Epithelial cell of esophagus (primary cell): ENCODE data around the gene VPREB3.

Experiments used
- DNase-seq: peaks from one replicate; pipeline ENCODE4 v3.0.0; 2010; ENCODE audit warnings: low read depth
- H3K4me3 ChIP-seq: 2 replicates; pipeline ENCODE4 v1.5.1; 2011; ENCODE audit warnings: mild to moderate bottlenecking, low read length, control low read depth
- TF ChIP-seq, protein P1 (sequence below): IDR thresholded peaks from 2 replicates; pipeline ENCODE4 v1.5.1; 2011; ENCODE audit warnings: low read depth, mild to moderate bottlenecking, low read length, control low read depth, inconsistent platforms; ENCODE audit not compliant: insufficient read depth; ENCODE audit errors: missing control alignments

VPREB3 gene

DNA sequence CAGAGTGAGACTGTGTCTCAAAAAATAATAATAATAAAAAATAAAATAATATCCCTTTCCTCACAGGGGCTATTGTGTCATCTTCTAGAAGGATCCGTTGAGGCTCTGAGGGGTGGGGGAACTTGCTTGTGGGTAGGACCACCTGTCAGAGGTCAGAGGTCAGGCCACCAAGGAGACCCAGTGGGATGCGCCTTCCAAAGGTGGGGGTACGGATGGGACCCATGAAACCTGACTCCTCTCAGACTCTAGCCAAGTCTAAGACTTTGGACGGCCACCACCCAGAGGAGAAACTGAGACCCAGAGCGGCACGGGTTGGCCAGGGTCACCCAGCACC is 18.1 kb upstream of the VPREB3 start:
- peak overlapping the region; percentile 32 for H3K4me3 ChIP-seq
- DNase-seq = no peak
- TF ChIP-seq, protein P1, sequence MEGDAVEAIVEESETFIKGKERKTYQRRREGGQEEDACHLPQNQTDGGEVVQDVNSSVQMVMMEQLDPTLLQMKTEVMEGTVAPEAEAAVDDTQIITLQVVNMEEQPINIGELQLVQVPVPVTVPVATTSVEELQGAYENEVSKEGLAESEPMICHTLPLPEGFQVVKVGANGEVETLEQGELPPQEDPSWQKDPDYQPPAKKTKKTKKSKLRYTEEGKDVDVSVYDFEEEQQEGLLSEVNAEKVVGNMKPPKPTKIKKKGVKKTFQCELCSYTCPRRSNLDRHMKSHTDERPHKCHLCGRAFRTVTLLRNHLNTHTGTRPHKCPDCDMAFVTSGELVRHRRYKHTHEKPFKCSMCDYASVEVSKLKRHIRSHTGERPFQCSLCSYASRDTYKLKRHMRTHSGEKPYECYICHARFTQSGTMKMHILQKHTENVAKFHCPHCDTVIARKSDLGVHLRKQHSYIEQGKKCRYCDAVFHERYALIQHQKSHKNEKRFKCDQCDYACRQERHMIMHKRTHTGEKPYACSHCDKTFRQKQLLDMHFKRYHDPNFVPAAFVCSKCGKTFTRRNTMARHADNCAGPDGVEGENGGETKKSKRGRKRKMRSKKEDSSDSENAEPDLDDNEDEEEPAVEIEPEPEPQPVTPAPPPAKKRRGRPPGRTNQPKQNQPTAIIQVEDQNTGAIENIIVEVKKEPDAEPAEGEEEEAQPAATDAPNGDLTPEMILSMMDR = no peak

DNA sequence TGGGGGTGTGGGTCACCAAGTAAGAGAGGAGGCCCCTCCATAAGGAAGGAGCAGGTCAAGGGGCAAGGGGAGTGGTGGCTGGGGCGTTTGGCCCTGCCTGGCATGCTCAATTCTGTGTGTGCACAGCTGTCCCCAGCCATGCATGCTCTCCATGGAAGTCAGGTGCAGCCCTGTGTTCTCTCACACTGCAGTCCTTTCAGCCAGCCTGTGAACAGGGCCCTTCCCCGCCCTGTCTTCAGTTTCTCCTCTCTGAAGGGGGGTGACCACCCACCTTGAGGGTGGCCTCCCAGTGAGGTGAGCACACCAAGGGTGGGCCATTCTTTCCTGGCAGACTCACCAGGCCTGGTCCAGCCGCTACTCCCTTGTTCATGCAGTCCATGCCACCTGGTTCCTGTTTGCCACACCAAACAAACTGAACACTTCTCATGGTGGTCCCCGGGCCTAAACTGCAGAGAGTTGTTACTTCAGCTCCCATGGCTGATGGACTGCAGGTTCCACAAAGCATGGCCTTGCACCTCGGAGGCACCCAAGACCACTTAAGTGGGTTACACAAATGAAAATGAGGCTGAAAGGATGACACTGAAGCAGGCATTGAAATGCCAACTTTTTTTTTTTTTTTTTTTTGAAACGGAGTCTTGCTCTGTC is 15.2 kb upstream of the VPREB3 start:
- TF ChIP-seq, protein P1 = no peak
- no peak overlapping the region for H3K4me3 ChIP-seq
- no peak for DNase-seq

DNA sequence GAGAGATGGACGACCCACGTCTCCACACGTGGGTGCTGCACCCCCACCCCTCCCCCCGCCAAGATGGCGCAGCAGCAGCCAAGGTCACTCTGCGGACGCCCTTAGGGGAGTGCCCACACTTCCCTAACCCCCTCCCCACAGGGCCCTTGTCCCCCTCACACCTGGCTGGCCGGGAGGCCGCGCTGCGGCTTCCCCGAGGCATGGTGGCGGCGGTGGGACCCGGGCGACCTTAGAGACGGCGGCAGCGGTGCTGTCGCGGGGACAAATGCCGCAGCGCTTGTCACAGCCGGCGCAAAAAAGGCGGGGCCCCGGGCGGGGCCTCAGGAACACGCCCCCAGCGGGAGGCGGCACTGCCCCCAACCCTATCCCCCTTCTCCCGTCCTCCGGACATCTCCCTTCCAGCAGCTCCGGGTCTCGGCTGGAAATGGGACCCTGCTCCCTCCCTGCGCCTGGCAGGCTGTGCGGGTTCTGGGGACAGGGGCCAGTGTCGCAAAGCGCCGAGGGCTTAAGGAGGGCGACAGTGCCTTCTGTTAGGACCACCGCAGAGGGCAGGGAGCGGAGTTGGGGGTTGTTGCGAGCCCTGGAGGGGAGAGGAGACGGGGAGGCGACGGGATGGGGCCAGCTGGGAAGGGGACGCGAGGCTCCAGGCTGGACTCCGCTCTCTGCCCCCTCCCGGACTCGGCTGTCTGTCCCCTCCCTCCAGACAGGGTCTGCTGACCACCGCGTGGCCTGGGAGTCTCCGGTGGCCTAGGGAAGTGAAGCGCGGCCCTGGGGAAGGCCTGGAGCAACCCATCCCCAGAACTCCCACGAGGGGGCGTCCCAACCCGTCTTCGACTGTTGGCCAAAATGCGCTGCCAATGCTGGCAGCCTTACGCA is 13.7 kb upstream of the VPREB3 start, which contains the start of gene CHCHD10:
CHCHD10 (minus strand) TSS at position 300 of the 876 bp plus-strand sequence; CDS start at position 202, 98 bp downstream.
- H3K4me3 ChIP-seq = peak within 1 kb of the TSS; percentile 67
- TF ChIP-seq, protein P1 = peak; percentile 72
- DNase-seq = peak; percentile 67

DNA sequence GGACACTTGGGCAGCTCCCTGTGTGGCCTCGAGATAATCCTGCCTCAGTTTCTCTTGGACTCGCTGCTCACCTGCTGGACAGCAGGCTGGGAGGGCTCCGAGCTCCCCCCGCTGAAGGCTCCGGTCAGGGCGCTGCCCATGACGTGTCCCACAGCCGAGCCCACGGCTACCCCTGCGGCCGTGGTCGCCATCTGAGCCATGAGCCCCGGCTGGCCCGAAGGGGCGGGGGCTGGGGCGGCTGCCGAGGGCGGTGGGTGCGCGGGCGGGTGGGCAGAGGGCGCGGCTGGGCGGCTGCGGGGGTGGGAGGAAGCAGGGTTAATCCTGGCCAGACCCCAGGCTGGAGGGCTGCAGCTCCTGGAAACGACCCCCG is 13.1 kb upstream of the VPREB3 start:
- no peak for DNase-seq
- TF ChIP-seq, protein P1 = no peak
- peak overlapping the region; percentile 67 for H3K4me3 ChIP-seq

DNA sequence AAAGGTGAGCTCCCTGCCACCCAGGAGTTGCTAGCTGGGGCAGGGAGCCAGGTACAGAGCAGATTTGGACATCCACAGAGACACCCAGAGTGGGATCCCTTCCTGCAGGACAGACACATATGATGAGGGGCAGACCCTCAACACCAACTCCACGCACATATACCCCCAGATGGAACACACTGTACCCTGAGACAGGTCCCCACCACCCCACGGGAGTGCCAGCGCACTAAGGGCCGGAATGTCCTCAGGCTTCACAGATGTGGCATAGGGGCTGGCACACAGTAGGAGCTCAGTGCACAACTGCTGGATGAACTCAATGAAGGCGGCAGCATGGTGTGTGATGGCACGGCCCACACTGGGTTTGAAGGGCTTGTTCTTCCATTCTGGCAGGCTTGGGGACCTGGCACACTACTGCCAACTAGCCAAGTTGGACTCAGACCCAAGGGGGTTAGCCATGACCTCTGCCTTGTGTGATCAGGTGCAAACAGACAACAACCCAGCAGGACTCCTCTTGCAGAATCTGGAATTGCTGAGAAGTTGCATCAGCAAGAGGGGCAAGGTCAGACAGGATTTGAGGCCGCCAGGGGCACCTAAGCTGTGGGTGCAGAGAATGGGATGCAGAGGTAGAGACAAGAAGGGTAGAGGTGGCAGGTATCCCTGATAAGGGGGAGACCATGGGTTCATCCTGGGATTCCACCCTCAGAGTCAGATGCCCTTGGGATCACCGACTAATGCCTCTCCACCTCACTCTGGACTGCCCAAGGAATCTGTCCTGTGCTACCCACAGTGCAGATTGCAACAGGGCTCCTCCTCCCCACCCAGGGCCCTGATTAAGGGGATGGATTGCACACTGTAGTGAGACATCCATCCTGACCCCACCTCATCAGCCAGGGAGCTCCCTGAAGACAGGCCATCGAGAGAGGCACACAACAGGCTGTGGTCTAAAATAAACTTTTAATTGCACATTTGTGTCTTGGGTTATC is 11.0 kb upstream of the VPREB3 start:
- no peak overlapping the region for H3K4me3 ChIP-seq
- TF ChIP-seq, protein P1 = no peak

DNA sequence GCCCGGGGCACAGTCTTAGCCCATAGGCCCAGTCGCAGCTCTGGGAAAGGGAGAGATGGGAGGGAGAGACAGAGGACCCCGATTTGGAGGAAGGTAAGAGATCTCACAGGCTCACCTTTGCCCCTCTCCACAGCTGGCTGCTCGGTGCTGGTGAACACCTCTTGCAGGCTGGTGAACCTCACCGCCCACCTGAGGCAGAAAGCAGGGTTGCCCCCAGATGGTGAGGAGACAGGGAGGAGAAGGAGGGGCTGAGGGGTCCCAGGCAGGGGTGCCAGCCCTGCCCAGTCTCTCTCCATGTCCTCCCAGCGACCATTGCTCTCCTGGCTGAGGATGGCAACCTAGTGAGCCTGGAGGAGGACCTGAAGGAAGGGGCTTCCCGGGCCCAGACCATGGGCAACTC is 9.7 kb upstream of the VPREB3 start:
- TF ChIP-seq, protein P1 = no peak
- H3K4me3 ChIP-seq = no peak overlapping the region
- no peak for DNase-seq

More for the DNA sequence above, 11.0 kb upstream of the VPREB3 start:
- no peak for DNase-seq
